NB4 (cell line): ENCODE data around the gene MCM7.

ENCODE experiments used
- CTCF ChIP-seq: IDR thresholded peaks from one replicate; pipeline ENCODE4 v1.5.1; 2012; ENCODE audit warnings: low read depth, low read length
- MAX ChIP-seq: IDR thresholded peaks from 2 replicates; pipeline ENCODE4 v1.6.1; 2011; ENCODE audit warnings: low read depth, low read length
- POLR2A ChIP-seq: IDR thresholded peaks from 2 replicates; pipeline ENCODE4 v1.6.1; 2011; ENCODE audit warnings: mild to moderate bottlenecking; ENCODE audit not compliant: insufficient read length; ENCODE audit errors: extremely low read depth

- no peak for TF ChIP-seq MAX
- no peak for TF ChIP-seq POLR2A
- no peak for TF ChIP-seq CTCF
Measured at GRCh38 chr7:100118388-100119071, 17.3 kb upstream of the MCM7 start.
